GM21381 (cell line): ENCODE data around the gene CEP68.
"Not testable (repeated sequence)": the region's sequence is repeated elsewhere in the genome, so short reads cannot be mapped to it uniquely, and the experiment has no call there.

ENCODE experiments used
- ATAC-seq: cut with Tn5 transposase; IDR thresholded peaks from one replicate; pipeline ENCODE4 v1.9.1; 2021; ENCODE audit warnings: mild to moderate bottlenecking, moderate library complexity; ENCODE audit not compliant: unreplicated experiment

The CEP68 gene, protein sequence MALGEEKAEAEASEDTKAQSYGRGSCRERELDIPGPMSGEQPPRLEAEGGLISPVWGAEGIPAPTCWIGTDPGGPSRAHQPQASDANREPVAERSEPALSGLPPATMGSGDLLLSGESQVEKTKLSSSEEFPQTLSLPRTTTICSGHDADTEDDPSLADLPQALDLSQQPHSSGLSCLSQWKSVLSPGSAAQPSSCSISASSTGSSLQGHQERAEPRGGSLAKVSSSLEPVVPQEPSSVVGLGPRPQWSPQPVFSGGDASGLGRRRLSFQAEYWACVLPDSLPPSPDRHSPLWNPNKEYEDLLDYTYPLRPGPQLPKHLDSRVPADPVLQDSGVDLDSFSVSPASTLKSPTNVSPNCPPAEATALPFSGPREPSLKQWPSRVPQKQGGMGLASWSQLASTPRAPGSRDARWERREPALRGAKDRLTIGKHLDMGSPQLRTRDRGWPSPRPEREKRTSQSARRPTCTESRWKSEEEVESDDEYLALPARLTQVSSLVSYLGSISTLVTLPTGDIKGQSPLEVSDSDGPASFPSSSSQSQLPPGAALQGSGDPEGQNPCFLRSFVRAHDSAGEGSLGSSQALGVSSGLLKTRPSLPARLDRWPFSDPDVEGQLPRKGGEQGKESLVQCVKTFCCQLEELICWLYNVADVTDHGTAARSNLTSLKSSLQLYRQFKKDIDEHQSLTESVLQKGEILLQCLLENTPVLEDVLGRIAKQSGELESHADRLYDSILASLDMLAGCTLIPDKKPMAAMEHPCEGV

DNA sequence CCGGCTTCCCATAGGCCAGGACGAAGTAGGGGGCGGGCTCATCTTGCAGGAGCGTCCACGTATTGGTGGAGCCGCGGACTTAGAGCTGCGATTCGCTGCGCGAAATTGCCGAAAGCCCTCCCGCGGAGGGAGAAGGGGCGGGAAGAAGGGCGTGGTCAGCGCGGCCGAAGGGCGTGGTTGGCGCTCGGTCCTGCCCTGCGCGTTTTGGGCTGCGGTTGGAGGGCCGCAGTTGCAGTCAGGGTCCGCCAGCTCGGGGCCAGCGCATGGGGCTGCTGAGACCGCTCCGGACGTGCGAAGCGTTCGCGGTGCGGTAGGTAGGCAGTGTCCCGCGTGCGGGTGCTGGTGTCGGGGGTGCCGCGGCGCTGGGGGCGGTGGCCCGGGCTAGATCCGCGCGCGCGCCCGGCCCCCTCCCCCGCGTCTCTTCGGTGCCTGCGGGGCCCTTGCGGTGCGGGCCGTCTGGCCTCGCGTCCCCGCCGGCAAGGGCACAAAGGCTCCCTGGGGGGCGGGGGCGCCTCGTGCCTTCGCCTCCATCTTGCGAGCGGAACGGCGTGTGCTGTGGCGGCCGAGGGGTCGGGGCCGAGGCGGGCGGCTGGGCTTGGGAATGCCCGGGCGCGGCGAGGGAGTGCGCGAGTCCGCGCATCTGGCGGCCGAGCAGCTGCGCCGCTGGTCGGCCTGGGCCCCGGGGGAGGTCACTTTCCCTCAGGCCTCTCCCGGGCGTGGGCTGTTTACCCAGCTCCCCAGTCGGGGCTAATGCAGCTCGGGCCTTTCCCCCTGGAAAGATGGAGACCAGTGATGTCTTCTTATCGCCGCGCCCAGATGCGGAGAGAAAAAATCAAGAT lies at the start of gene CEP68:
Gene CEP68 (plus strand): TSS at position 202 of the 839 bp plus-strand sequence. CDS start 13,029 bp downstream, outside the sequence.
- ATAC-seq = peak; percentile 80

DNA sequence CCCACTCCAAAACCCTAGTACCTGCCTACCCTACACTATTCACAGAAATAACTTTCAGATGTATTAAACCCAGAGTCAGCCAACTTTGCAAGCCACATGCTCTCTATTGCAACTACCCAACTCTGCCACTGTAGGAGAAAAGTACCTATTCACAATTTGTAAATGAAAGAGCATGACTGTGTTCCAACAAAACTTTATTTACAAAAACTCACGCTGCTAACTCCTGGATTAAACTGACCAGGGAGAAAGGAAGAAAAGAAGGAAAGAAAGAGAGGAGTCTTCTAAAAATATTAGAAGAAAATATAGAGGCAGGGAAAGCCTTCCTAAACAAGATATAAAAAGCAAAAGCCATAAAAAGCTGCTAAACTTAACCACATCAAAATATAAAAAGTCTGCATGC lies 42.4 kb upstream of the CEP68 start:
- no peak for ATAC-seq

DNA sequence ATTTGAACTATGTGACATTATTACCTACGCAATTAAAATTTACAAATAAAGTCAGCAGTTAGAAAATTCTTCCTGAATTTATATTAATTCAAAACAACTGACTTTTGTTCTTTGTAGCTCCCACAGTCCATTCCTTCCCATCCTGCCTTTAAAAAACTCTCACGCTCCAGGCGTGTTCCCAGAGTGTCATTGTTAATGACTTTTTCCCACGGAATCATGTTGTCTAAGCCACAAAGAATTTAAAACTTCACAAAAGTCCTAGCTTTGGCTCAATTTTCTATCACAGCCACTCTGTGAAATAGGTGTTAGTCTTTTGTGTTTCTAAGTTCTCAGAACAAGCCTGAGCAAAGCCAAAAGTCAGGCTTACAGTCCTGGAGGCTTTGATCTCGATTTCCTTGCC lies 40.5 kb upstream of the CEP68 start:
- no peak for ATAC-seq

DNA sequence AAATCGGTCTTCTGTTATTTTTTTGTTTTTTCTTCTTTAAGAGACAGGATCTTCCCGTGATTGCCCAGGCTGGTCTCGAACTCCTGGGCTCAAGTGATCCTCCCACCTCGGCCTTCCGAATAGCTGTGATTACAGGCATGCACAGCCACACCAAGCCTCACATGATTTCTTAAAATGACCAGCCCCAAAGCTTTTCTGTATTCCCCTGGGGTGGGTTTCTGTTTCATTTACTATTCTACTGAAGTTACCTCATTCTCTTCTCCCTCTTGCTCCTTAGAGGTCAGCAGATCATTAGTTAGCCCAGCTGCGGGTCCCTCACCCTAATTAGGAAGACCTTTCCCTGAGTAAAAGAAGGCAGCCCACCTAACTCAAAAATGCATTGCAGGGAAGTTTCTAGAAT lies 39.4 kb upstream of the CEP68 start:
- peak; percentile 66 for ATAC-seq

DNA sequence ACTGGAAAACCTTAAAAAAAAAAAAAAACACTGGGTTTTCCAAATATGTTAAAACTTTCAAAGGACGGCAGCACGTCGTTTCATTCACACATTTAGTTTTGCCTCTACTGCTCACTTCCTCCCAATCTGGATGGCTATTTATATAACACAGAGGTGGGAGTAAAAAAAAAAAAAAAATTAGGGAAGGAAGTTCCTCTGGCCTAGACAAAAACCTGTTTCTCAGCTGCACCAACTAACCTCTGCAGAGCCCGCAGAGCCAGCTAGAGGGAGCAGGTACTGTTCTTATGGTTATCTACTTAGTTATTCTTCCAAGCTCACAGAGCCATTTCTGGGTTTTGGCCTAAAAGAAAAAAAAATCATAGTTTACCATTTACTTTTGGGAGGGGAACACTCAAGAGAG lies 38.9 kb upstream of the CEP68 start:
- no peak for ATAC-seq

DNA sequence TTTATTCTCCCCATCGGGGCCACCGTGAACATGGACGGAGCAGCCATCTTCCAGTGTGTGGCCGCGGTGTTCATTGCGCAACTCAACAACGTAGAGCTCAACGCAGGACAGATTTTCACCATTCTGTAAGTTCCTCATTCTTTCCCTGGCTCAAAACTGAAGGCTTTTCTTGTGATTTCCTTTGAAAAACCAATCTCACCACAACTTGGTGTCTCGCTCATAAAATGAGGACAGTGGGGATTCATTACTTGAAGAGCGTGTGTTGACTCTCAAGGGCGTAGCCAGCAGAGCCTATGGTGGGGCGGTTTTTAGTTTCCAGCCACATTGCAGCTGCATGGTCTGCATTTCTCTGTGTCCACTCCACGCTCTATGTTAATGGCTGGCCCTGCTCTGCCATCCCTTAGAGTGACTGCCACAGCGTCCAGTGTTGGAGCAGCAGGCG lies 38.1 kb upstream of the CEP68 start:
- no peak for ATAC-seq

DNA sequence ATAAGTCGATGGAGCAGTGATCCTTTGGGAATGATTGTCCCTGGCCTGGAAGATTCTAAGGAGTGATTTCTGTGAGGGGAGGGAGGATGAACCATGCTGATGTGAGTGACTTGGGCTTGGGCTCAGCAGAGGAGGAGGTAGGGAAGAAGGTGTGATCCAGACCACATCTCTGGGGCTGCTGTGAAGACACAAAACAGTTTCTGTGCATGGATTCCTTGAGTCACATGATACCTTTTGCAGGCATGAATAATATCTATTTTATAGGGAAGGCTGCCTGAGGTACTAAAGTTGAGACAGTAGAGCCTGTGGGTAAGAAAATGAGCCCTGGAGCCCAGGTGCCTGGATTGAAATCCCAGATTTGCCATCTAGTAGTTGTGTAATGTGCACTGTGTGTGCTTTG lies 37.2 kb upstream of the CEP68 start:
- no peak for ATAC-seq

DNA sequence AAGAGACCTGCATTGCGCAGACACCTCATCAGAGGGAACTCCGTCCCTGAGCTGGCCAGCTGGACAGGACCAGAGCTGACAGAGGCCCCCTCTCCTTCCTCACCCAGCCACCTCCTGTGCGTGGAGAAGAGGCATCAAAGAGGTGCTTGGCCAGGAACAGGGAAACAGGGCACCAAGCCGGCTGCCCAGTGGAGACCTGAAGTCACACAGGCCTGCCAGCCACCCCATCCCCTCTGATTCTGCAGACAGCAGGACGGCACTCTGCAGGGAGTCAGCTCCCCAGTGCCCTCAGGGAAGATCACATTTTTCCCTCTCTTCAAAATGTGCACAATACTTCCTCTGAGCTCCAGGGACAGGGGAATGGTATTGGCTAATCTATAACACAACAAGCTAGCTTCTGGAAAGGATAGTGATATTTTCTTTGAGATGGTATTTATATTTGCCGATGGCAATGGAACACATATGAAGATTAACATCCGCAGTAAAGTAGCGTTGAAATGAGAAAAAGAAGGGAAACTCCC lies 36.5 kb upstream of the CEP68 start:
- no peak for ATAC-seq

DNA sequence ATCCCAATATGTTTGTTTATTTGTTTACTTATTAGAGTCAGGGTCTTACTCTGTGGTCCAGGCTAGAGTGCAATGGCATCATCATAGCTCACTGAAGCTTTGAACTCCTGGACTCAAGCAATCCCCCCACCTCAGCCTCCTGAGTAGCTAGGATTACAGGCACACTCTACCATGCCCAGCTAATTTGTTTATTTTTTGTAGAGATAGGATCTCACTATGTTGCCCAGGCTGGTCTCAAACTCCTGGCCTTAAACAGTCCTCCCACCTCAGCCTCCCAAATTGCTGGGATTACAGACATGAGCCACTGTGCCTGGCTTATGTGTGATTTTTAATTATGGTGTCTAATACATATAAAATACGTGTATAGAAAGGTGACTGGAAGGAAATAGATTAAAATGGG lies 36.0 kb upstream of the CEP68 start:
- not testable (repeated sequence) for ATAC-seq

DNA sequence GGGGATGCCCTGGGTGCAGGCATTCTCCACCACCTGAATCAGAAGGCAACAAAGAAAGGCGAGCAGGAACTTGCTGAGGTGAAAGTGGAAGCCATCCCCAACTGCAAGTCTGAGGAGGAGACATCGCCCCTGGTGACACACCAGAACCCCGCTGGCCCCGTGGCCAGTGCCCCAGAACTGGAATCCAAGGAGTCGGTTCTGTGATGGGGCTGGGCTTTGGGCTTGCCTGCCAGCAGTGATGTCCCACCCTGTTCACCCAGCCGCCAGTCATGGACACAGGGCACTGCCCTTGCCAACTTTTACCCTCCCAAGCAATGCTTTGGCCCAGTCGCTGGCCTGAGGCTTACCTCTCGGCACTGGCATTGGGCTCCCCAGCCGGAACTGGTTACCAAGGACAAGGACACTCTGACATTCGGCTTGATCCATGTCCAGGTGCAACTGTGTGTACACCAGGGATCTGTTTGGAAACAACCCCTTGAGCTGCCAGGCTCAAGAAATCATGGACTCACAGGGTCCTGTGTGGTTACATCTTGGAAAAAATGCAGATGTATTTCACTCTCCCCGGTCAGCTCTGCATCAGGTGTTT lies 35.2 kb upstream of the CEP68 start:
- no peak for ATAC-seq

DNA sequence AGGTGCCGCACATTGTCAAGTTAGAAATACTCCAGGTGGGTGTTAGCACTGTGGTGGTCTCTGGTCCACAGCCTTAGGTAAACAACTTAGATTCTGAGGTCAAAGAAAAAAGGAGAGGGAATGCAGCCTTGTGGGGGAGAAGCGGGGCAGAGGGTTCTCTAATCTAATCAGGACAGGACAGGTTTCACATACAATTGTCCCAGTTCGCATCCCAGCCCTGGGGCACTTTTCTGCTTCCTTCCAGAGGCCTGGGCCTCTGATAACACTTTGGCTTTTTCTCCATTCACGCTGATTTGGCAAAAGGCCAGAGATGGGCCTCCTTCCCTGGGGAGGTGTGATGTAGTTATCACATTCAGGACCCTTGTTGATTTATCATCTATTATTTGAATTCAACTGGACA lies 34.5 kb upstream of the CEP68 start:
- no peak for ATAC-seq

DNA sequence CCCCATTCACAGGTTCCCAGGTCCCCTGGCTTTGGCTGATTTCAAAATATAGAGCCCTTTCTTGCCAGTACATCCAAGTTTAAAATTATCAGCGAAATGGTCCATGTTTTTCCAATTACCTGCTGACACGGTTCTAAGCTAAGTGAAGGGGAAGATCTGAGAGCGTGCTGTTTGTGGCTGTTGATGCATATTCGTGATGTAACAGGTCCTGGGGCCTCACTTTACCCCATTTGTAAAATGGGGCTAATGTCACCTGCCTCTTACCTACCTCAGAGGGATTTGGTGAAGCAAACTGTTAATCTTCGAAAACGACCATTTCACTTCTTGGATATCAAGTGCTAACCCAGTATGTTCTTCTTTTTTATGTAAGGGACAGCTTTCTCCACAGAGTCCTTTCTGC lies 34.0 kb upstream of the CEP68 start:
- no peak for ATAC-seq

DNA sequence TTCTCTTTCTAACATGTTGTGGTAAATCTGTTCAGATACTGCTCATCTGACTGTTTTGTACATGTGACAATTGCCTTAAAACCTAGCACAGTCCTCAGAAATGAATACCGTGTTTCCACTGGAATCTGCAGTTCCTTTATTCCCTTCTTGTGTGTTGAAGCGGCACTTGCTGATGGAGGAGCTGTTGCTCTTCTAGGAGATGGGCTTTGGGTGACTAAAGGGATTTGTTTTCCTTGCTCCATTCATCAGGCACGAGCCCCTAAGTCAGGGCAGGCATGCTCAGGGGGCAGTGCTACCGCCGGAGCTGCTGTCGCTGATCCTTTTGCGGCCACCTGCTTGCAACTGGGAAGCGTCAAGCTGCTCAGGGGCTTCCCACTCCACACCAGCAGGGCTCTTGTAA lies 32.5 kb upstream of the CEP68 start:
- no peak for ATAC-seq

DNA sequence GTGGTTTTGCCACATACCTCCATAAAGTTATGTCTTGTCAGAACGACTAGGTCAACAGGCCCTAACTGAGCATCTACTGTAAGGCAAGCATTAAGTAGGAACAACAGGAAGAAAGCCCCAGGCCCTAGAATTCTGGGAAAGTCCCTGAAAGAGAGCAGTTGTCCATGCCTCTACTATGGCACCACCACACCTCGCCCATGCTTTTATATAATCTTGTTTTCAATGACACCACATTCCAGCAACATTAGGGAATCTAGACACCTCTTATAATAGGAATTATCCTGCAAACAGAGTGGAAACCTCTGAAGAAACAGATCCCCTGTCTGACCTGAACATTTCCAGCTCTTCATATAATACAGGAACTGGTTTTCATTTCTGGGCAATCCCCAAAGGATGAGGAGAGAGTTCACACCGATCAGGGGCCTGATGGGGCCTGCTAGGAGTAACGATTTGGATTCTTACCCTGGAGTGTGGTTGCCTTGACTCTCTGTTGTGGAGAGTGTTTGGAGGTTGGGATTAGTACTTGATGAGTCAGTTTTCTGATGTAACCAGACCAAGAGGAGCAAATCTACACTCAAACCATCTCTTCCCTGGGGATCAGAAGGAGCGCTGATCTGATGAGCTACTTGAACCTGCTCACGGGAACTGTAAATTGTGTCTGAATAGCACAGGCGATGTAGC lies 31.9 kb upstream of the CEP68 start:
- no peak for ATAC-seq

DNA sequence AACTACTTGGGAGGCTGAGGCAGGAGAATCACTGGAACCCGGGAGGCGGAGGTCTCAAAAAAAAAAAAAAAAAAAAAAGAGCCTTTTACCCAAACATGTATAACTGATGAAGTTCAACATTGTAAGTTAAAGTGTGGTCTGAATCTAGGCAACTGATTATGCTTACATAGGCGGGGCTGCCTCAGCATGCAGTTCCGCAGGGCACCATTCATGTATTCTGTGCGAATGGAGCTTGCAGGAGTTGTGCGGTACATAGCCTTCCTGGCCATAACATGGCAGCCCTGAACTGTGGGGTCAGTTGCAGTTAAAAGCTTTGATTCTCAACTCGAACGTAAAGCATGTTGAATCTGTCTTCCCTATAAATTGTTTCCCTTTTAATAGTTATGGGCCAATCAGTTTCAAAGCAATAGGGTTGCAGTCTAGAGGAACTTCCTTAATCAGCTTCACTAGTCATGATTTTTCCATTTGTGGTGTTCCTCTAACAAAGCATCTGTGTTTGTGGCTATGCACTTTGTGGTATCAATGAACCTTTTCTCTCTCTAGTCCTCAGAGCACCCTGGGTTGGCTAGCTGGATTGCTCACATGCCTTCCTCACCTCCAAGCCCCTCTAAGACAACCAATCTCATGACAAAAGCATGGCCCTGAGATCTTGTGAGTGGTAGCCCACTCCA lies 30.6 kb upstream of the CEP68 start:
- ATAC-seq = no peak

DNA sequence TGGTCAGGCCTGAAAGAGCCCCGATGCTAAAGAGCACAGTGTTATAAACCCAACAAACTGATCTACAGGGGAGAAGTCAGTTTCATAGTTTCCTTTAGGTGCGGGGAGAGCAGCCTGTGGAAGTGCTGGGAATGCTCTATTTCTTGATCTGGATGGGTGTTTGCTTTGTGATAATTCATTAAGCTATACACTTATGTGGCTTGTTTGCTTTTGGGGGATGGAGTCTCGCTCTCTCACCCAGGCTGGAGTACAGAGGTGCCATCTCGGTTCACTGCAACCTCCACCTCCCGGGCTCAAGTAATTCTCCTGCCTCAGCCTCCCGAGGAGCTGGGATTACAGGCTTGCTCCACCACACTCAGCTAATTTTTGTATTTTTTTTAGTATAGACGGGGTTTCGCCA lies 30.1 kb upstream of the CEP68 start:
- ATAC-seq = no peak

DNA sequence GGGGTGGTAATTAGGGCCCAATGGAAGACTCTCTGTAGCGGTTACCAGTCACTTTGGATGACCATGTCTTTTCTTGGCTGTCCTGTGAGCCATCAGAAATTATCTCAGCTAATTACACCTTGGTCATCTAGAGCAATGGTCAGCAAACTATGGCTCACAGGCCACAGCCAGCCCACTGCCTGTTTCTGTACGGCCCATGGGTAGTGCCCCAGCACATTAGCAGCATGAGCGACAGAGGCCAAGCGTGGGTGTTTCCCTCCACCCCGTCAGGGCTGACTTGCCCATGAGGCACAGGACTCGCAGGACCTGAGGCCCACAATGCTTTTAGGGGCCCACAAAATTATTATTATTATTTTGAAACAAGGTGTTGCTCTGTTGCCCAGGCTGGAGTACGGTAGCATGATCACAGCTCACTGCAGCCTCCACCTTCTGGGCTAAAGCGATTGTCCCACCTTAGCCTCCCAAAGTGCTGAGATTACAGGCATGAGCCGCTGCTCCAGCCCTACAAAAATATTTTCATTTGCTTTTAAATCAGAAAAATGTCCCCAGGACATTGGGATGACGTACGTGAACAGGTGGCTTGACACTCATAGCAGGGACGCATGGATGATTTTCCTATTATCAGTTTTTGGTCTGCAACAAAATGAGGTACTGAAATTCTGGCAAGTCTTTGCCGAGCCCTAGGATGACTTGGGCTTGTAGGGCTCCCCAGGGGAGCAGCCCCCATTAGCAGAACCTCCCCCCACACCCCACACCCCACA lies 29.3 kb upstream of the CEP68 start:
- no peak for ATAC-seq

DNA sequence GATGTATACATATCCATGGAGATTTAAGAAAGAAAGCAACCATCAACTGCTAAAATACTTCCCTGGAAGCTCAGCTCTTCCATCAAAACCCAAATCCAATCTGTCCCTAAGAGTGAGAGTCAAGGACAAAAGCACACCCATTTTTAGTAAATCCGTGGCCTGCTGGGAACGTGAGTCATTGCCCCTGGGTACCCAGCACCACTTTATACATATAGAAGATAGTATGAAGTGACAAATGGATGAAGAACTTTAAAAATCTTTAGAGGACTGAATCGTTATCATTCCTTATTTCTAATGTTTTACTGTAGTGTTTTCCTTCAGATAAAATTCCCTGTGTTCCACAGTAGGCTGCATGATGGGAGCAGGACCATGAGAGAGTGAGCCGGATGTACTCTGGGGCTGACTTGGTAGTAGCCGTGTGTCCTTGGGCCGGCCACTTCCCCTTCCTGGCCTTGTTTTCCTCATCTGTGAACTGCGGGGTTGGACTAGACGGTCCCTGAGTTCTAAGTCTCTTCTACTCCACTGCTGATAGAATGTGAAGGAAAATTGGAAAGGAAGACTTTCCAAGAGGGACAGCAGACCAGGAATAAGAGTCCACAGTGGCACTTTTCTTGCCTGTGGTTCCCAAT lies 28.5 kb upstream of the CEP68 start:
- no peak for ATAC-seq
